HEK293T (cell line): ENCODE measurements around the gene GRID1.

Experiments used
- BHLHE40 ChIP-seq: fragments of 450-650 bp; IDR thresholded peaks from 2 replicates; pipeline ENCODE4 v1.6.1; 2016; ENCODE audit warnings: mild to moderate bottlenecking, moderate library complexity, borderline replicate concordance
- FOXM1 ChIP-seq: fragments of 450-650 bp; IDR thresholded peaks from 2 replicates; pipeline ENCODE4 v1.6.1; 2017; ENCODE audit warnings: mild to moderate bottlenecking, borderline replicate concordance
- NFRKB ChIP-seq: fragments of 450-650 bp; IDR thresholded peaks from 2 replicates; pipeline ENCODE4 v1.6.1; 2016; ENCODE audit warnings: mild to moderate bottlenecking, moderate library complexity
- SUZ12 ChIP-seq: fragments of 450-650 bp; IDR thresholded peaks from 2 replicates; pipeline ENCODE4 v1.6.1; 2016; ENCODE audit warnings: mild to moderate bottlenecking
- ZNF384 ChIP-seq: fragments of 450-650 bp; IDR thresholded peaks from 2 replicates; pipeline ENCODE4 v1.6.1; 2016
- TF ChIP-seq, protein P1 (sequence below): fragments of 450-650 bp; IDR thresholded peaks from 2 replicates; pipeline ENCODE4 v1.6.1; 2016

- no peak for TF ChIP-seq BHLHE40
- no peak for TF ChIP-seq ZNF384
- TF ChIP-seq, protein P1, sequence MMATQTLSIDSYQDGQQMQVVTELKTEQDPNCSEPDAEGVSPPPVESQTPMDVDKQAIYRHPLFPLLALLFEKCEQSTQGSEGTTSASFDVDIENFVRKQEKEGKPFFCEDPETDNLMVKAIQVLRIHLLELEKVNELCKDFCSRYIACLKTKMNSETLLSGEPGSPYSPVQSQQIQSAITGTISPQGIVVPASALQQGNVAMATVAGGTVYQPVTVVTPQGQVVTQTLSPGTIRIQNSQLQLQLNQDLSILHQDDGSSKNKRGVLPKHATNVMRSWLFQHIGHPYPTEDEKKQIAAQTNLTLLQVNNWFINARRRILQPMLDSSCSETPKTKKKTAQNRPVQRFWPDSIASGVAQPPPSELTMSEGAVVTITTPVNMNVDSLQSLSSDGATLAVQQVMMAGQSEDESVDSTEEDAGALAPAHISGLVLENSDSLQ: no peak
- TF ChIP-seq SUZ12: no peak
- TF ChIP-seq NFRKB: no peak
- TF ChIP-seq FOXM1: no peak
Measured at GRCh38 chr10:86160890-86161585, 205.6 kb downstream of the GRID1 start.
